ENCODE results near the gene XBP1. TPM values are rescaled to one million over a fixed set of nuclear protein-coding genes. Genes with fewer than 3 reads are reported as not detected.

The XBP1 gene
- total RNA-seq, 2 experiments from 2014 or later = 35.8 to 118 TPM

DNA sequence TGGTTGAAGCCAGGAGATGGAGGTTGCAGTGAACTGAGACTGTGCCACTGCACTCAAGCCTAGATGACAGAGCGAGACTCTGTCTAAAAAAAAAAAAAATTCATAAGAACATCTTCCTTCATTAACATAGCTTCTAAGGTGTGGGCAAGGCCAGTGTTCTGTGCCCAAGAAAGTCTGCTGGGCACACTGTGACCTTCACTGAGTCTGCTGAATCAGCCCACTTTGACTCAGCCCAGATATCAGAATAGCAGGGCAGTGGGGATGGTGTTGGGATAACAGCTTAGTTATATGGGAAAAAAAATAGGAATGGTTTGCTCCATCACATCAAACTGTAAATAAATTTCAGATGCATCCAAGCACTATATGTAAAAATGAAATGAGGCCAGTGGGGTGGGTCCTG is 32.4 kb upstream of the XBP1 start:
- Histone ChIP-seq H3K4me3 (ENCODE audit: low read depth, low read length, poor library complexity, severe bottlenecking) (no peak overlapping the region), H3K9me3 (ENCODE audit: low read length) (no peaks in the 10 kb centered on the region), H4K20me1 (ENCODE audit: insufficient read depth, low read length) (no peaks in the 10 kb centered on the region), H3K9me2 (ENCODE audit: insufficient read depth, low read length) (no peaks in the 10 kb centered on the region), H3K4me2 (ENCODE audit: low read length) (no peak overlapping the region), H3K79me2 (ENCODE audit: insufficient read depth, low read depth, low read length) (no peaks in the 10 kb centered on the region), H3K36me3 (ENCODE audit: insufficient read depth, low read length) (no peaks in the 10 kb centered on the region), H2AFZ (ENCODE audit: low read length) (no peak overlapping the region), H3K4me1 (ENCODE audit: insufficient read depth, low read length, poor library complexity, severe bottlenecking) (no peaks in the 10 kb centered on the region), H3K27ac (ENCODE audit: low read depth, low read length, poor library complexity, severe bottlenecking) (no peak overlapping the region)
- TF ChIP-seq, protein P1, sequence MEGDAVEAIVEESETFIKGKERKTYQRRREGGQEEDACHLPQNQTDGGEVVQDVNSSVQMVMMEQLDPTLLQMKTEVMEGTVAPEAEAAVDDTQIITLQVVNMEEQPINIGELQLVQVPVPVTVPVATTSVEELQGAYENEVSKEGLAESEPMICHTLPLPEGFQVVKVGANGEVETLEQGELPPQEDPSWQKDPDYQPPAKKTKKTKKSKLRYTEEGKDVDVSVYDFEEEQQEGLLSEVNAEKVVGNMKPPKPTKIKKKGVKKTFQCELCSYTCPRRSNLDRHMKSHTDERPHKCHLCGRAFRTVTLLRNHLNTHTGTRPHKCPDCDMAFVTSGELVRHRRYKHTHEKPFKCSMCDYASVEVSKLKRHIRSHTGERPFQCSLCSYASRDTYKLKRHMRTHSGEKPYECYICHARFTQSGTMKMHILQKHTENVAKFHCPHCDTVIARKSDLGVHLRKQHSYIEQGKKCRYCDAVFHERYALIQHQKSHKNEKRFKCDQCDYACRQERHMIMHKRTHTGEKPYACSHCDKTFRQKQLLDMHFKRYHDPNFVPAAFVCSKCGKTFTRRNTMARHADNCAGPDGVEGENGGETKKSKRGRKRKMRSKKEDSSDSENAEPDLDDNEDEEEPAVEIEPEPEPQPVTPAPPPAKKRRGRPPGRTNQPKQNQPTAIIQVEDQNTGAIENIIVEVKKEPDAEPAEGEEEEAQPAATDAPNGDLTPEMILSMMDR (conservative IDR thresholded peaks at IDR 0.05; ENCODE audit: low read length) = no peak
- no peak for TF ChIP-seq EZH2phosphoT487 (IDR thresholded peaks at IDR 0.05; ENCODE audit: borderline replicate concordance, low read depth, low read length)
- POLR2A ChIA-PET = interaction anchor here (0.6 kb wide), 1 partner anchor 207 kb away, joined by 7 read pairs; no protein-coding TSS in a partner anchor
- CTCF ChIA-PET (ENCODE audit: unreplicated experiment) = no interaction called here
- intact Hi-C loops (cut with micrococcal nuclease; ENCODE audit: unreplicated experiment) = no loop called here
- DNase-seq (ENCODE audit: low spot score) = no peak
- BruUV-seq (replicated peaks) = no TSS peak

DNA sequence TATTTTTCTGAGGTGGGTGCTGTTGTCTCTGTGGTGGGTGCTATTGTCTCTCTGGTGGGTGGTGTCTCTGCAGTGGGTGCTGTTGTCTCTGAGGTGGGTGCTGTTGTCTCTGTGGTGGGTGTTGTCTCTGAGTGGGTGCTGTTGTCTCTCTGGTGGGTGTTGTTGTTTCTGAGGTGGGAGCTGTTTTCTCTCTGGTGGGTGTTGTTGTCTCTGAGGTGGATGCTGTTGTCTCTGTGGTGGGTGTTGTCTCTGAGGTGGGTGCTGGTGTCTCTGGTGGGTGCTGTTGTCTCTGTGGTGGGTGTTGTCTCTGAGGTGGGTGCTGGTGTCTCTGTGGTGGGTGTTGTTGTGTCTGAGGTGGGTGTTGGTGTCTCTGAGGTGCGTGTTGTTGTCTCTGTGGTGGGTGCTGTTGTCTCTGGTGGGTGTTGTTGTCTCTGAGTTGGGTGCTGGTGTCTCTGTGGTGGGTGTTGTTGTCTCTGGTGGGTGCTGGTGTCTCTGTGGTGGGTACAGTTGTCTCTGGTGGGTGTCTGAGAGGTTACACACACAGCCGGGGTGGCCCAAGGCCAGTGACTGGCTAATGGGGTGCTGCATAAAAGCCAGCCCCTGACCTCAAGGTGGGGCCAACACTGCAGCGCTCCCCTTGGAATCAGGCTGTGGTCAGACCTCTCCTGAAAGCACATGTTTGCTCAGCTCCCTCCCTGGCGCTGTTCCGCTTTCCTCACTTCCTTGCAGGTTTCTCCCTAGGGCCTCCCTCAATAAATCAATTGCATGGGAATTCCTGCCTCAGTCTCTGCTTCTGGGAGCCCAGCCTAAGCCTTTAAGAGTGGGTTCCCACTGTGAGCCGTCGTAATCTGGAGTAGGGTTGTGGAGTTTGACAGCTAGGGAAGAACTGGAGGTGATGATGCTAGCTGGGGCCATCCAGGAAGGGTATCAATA is 31.0 kb upstream of the XBP1 start:
- ChIA-PET POLR2A (no interaction called here), CTCF (ENCODE audit: unreplicated experiment) (no interaction called here)
- H3K9me2 ChIP-seq (ENCODE audit: insufficient read depth, low read length) = no peaks in the 10 kb centered on the region
- BruUV-seq (replicated peaks) = no TSS peak
- no peak for DNase-seq (ENCODE audit: low spot score)
- intact Hi-C loops (cut with micrococcal nuclease; ENCODE audit: unreplicated experiment) = no loop called here
- no peak overlapping the region for H3K4me3 ChIP-seq (ENCODE audit: low read depth, low read length, poor library complexity, severe bottlenecking)
- H3K27ac ChIP-seq (ENCODE audit: low read depth, low read length, poor library complexity, severe bottlenecking) = no peak overlapping the region
- H3K4me2 ChIP-seq (ENCODE audit: low read length) = no peak overlapping the region
- H4K20me1 ChIP-seq (ENCODE audit: insufficient read depth, low read length) = no peaks in the 10 kb centered on the region
- no peak for TF ChIP-seq EZH2phosphoT487 (IDR thresholded peaks at IDR 0.05; ENCODE audit: borderline replicate concordance, low read depth, low read length)
- TF ChIP-seq, protein P1 (conservative IDR thresholded peaks at IDR 0.05; ENCODE audit: low read length) = no peak
- peaks cover 5% of the 10 kb centered on the region for H3K4me1 ChIP-seq (ENCODE audit: insufficient read depth, low read length, poor library complexity, severe bottlenecking)
- no peaks in the 10 kb centered on the region for H3K36me3 ChIP-seq (ENCODE audit: insufficient read depth, low read length)
- H3K9me3 ChIP-seq (ENCODE audit: low read length) = no peaks in the 10 kb centered on the region
- no peaks in the 10 kb centered on the region for H3K79me2 ChIP-seq (ENCODE audit: insufficient read depth, low read depth, low read length)
- no peak overlapping the region for H2AFZ ChIP-seq (ENCODE audit: low read length)

DNA sequence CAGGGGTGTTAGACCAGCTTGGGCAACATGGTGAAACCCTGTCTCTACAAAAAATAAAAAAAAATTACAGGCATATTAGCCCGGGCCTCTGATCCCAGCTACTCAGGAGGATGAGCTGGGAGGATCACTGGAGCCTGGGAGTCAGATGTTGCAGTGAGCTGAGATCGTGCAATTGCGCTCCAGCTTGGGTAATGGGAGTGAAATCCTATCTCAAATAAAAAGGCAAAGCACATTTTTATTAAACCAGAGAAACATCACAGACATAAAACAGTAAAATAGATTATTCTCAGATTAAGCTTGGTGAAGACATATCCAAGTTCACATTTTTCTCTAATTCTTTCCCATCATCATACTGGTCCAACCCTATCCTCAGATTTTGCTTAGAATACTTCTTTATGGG is 30.1 kb upstream of the XBP1 start:
- ChIA-PET CTCF (ENCODE audit: unreplicated experiment) (no interaction called here), POLR2A (no interaction called here)
- H2AFZ ChIP-seq (ENCODE audit: low read length) = no peak overlapping the region
- BruUV-seq (replicated peaks) = no TSS peak
- no peaks in the 10 kb centered on the region for H3K36me3 ChIP-seq (ENCODE audit: insufficient read depth, low read length)
- H3K4me2 ChIP-seq (ENCODE audit: low read length) = no peak overlapping the region
- H3K9me3 ChIP-seq (ENCODE audit: low read length) = no peaks in the 10 kb centered on the region
- no peaks in the 10 kb centered on the region for H4K20me1 ChIP-seq (ENCODE audit: insufficient read depth, low read length)
- no peak overlapping the region for H3K4me3 ChIP-seq (ENCODE audit: low read depth, low read length, poor library complexity, severe bottlenecking)
- intact Hi-C loops (cut with micrococcal nuclease; ENCODE audit: unreplicated experiment) = no loop called here
- no peak for DNase-seq (ENCODE audit: low spot score)
- H3K27ac ChIP-seq (ENCODE audit: low read depth, low read length, poor library complexity, severe bottlenecking) = no peak overlapping the region
- H3K4me1 ChIP-seq (ENCODE audit: insufficient read depth, low read length, poor library complexity, severe bottlenecking) = peaks cover 5% of the 10 kb centered on the region
- H3K79me2 ChIP-seq (ENCODE audit: insufficient read depth, low read depth, low read length) = no peaks in the 10 kb centered on the region
- H3K9me2 ChIP-seq (ENCODE audit: insufficient read depth, low read length) = no peaks in the 10 kb centered on the region
- TF ChIP-seq, protein P1 (conservative IDR thresholded peaks at IDR 0.05; ENCODE audit: low read length) = no peak
- no peak for TF ChIP-seq EZH2phosphoT487 (IDR thresholded peaks at IDR 0.05; ENCODE audit: borderline replicate concordance, low read depth, low read length)
